Femur (tissue), 1 donor: Measurements from ENCODE around the gene SAMD5.
"Not testable (repeated sequence)": the region's sequence is repeated elsewhere in the genome, so short reads cannot be mapped to it uniquely, and the experiment has no call there.

Experiments used
- DNase-seq: peaks from one replicate; pipeline ENCODE4 v3.0.0-alpha.2; 2017

SAMD5 gene

GRCh38 chr6:147530132-147531060 is 21.9 kb downstream of the SAMD5 start:
- no peak for DNase-seq

- no peak for DNase-seq
These were observed 22.8 kb downstream of the SAMD5 start for GRCh38 chr6:147531321-147531720.

- DNase-seq: no peak
These were observed 25.8 kb downstream of the SAMD5 start for GRCh38 chr6:147534116-147534860.

- DNase-seq: no peak
These were observed 30.3 kb downstream of the SAMD5 start for GRCh38 chr6:147538821-147539220.

- no peak for DNase-seq
These were observed 31.6 kb downstream of the SAMD5 start for GRCh38 chr6:147540075-147540474.

- DNase-seq: not testable (repeated sequence)
These were observed 33.9 kb downstream of the SAMD5 start for GRCh38 chr6:147542436-147542835.

GRCh38 chr6:147544420-147544819 is 35.9 kb downstream of the SAMD5 start:
- DNase-seq: no peak

- no peak for DNase-seq
These were observed 38.2 kb downstream of the SAMD5 start for GRCh38 chr6:147546501-147547368.

GRCh38 chr6:147547369-147547902 is 38.9 kb downstream of the SAMD5 start:
- no peak for DNase-seq

GRCh38 chr6:147548921-147549475 is 40.5 kb downstream of the SAMD5 start:
- no peak for DNase-seq

- no peak for DNase-seq
These were observed 41.0 kb downstream of the SAMD5 start for GRCh38 chr6:147549531-147549930.

GRCh38 chr6:147551976-147552375 is 43.5 kb downstream of the SAMD5 start:
- DNase-seq: no peak

GRCh38 chr6:147553099-147553498 is 44.6 kb downstream of the SAMD5 start:
- DNase-seq: no peak

- no peak for DNase-seq
These were observed 45.8 kb downstream of the SAMD5 start for GRCh38 chr6:147554281-147554680.

GRCh38 chr6:147559006-147559405 is 50.5 kb downstream of the SAMD5 start:
- DNase-seq: no peak

- no peak for DNase-seq
These were observed 52.2 kb downstream of the SAMD5 start for GRCh38 chr6:147560670-147561069.

GRCh38 chr6:147561726-147562125 is 53.2 kb downstream of the SAMD5 start:
- no peak for DNase-seq

- no peak for DNase-seq
These were observed 55.0 kb downstream of the SAMD5 start for GRCh38 chr6:147563472-147563871.

- DNase-seq: no peak
These were observed 56.1 kb downstream of the SAMD5 start for GRCh38 chr6:147564556-147564955.

- DNase-seq: no peak
These were observed 57.9 kb downstream of the SAMD5 start for GRCh38 chr6:147566244-147566898.

- DNase-seq: no peak
These were observed 58.8 kb downstream of the SAMD5 start for GRCh38 chr6:147567141-147567805.
